A549 (cell line): Measurements from ENCODE around the gene CLTCL1. TPM values are rescaled to one million over a fixed set of nuclear protein-coding genes. Genes with fewer than 3 reads are reported as not detected.
A peak's percentile ranks its signal among the peaks of the same experiment; 100 is the strongest.

ENCODE experiments used
- ATAC-seq, 2 experiments: fragments of 200-7000 bp in 1 of 2; fragments of >200 bp in 1 of 2; cut with Nextera tagmentation in 1 of 2; cut with Tn5 transposase in 1 of 2; 3 replicates each; pipeline versions ENCODE4 v1.8.0 to v1.9.1; 2018 to 2020; ENCODE audit warnings: mild to moderate bottlenecking in 1 of 2, moderate library complexity in 1 of 2
- CTCF ChIA-PET: fragments of 300-600 bp; sonication (Branson Sonifier 250); formaldehyde crosslinking; extraction: SDS; loops from one replicate; lab custom pipeline; 2021; ENCODE audit warnings: antibody characterized with exemption, inconsistent platforms; lab: Yijun Ruan, JAX
- POLR2A ChIA-PET: fragments of 350-600 bp; formaldehyde crosslinking; extraction: SDS; loops from one replicate; lab custom pipeline; 2021; ENCODE audit warnings: antibody characterized with exemption, inconsistent platforms; lab: Yijun Ruan, JAX
- DNase-seq, 2 experiments: peaks; one replicate each; pipeline versions ENCODE4 v3.0.0 to v3.0.0-alpha.2; 2011 to 2016; ENCODE audit warnings: low read depth in 1 of 2, low spot score in 1 of 2
- FAIRE-seq: peaks from 2 replicates; lab custom pipeline; 2011; peaks lifted over from hg19 to GRCh38; lab: Jason Lieb, UNC
- H3K27ac ChIP-seq, 2 experiments: fragments of >200 bp; sonication (Bioruptor Twin); formaldehyde crosslinking; 3 replicates each; pipeline ENCODE4 v1.5.1; 2016 to 2017
- H3K4me1 ChIP-seq: fragments of >200 bp; sonication (Bioruptor Twin); formaldehyde crosslinking; 3 replicates; pipeline ENCODE4 v1.6.1; 2016
- H3K4me2 ChIP-seq: fragments of >200 bp; sonication (Bioruptor Twin); formaldehyde crosslinking; 3 replicates; pipeline ENCODE4 v1.6.1; 2016
- H3K4me3 ChIP-seq: fragments of >200 bp; sonication (Bioruptor Twin); formaldehyde crosslinking; 3 replicates; pipeline ENCODE4 v1.5.1; 2016
- H3K9me3 ChIP-seq: fragments of >200 bp; sonication (Bioruptor Twin); formaldehyde crosslinking; 3 replicates; pipeline ENCODE4 v1.6.1; 2016
- CBX2 ChIP-seq: fragments of 200-600 bp; sonication (generic); IDR thresholded peaks from 2 replicates; pipeline ENCODE4 v1.6.1; 2016; ENCODE audit warnings: low read depth, mild to moderate bottlenecking, borderline replicate concordance
- CEBPB ChIP-seq, 2 experiments: fragments of >200 bp in 1 of 2; sonication (Bioruptor Twin) in 1 of 2; formaldehyde crosslinking in 1 of 2; IDR thresholded peaks; 2 replicates each; pipeline ENCODE4 v1.6.1; 2012 to 2016
- EHF ChIP-seq: fragments of 250-450 bp; sonication (Bioruptor Pico); IDR thresholded peaks from 2 replicates; pipeline ENCODE4 v1.5.0; 2020; ENCODE audit warnings: mild to moderate bottlenecking
- EHMT2 ChIP-seq: fragments of 200-600 bp; sonication (generic); IDR thresholded peaks from 2 replicates; pipeline ENCODE4 v1.6.1; 2016; ENCODE audit warnings: antibody characterized with exemption, low read depth, mild to moderate bottlenecking, moderate library complexity
- EP300 ChIP-seq, 2 experiments: fragments of >200 bp; sonication (Bioruptor Twin); formaldehyde crosslinking; IDR thresholded peaks; 2 replicates in 1 of 2; 3 replicates in 1 of 2; pipeline ENCODE4 v1.6.1; 2016 to 2017
- ESRRA ChIP-seq: fragments of 150-350 bp; IDR thresholded peaks from 2 replicates; pipeline ENCODE4 v1.6.1; 2014; ENCODE audit warnings: mild to moderate bottlenecking, low read length, borderline replicate concordance
- FOSL2 ChIP-seq, 2 experiments: fragments of 450-650 bp in 1 of 2; fragments of >200 bp in 1 of 2; sonication (Bioruptor Twin) in 1 of 2; formaldehyde crosslinking; IDR thresholded peaks; 2 replicates each; pipeline versions ENCODE4 v1.5.0 to v1.6.1; 2016 to 2020; ENCODE audit warnings: mild to moderate bottlenecking in 1 of 2, moderate library complexity in 1 of 2
- FOXS1 ChIP-seq: fragments of 250-450 bp; sonication (Bioruptor Pico); IDR thresholded peaks from 2 replicates; pipeline ENCODE4 v1.5.0; 2020; ENCODE audit warnings: mild to moderate bottlenecking, moderate library complexity
- GATA3 ChIP-seq: IDR thresholded peaks from 2 replicates; pipeline ENCODE4 v1.6.1; 2012; ENCODE audit warnings: borderline replicate concordance
- HEYL ChIP-seq: fragments of 250-450 bp; sonication (Bioruptor Pico); IDR thresholded peaks from 2 replicates; pipeline ENCODE4 v1.8.0; 2021; ENCODE audit warnings: mild to moderate bottlenecking, moderate library complexity
- JUN ChIP-seq, 2 experiments: fragments of >200 bp; sonication (Bioruptor Twin); formaldehyde crosslinking; IDR thresholded peaks; 2 replicates in 1 of 2; 3 replicates in 1 of 2; pipeline ENCODE4 v1.6.1; 2016 to 2017
- JUNB ChIP-seq: fragments of >200 bp; sonication (Bioruptor Twin); formaldehyde crosslinking; IDR thresholded peaks from 2 replicates; pipeline ENCODE4 v1.6.1; 2016
- NPAS2 ChIP-seq: fragments of 250-450 bp; sonication (Bioruptor Pico); IDR thresholded peaks from 2 replicates; pipeline ENCODE4 v1.8.0; 2022; ENCODE audit warnings: mild to moderate bottlenecking, moderate library complexity, borderline replicate concordance
- POLR2AphosphoS2 ChIP-seq: conservative IDR thresholded peaks from 2 replicates; pipeline ENCODE4 v1.6.1; 2012; ENCODE audit warnings: low read length, improper control_type of control experiment, inconsistent platforms
- RAD21 ChIP-seq, 2 experiments: fragments of >200 bp in 1 of 2; sonication (Bioruptor Twin) in 1 of 2; formaldehyde crosslinking in 1 of 2; IDR thresholded peaks in 1 of 2; conservative IDR thresholded peaks in 1 of 2; 2 replicates in 1 of 2; 3 replicates in 1 of 2; pipeline ENCODE4 v1.6.1; 2012 to 2018; ENCODE audit warnings: inconsistent platforms in 1 of 2
- RARB ChIP-seq: fragments of 250-450 bp; sonication (Bioruptor Pico); IDR thresholded peaks from 2 replicates; pipeline ENCODE4 v1.8.0; 2021; ENCODE audit warnings: mild to moderate bottlenecking, moderate library complexity
- RCOR1 ChIP-seq: fragments of 150-350 bp; IDR thresholded peaks from 2 replicates; pipeline ENCODE4 v1.6.1; 2014; ENCODE audit warnings: antibody characterized with exemption, low read length, low read depth
- ZC3H11A ChIP-seq: fragments of 450-650 bp; IDR thresholded peaks from 2 replicates; pipeline ENCODE4 v1.6.1; 2014; ENCODE audit warnings: antibody characterized with exemption, mild to moderate bottlenecking
- ZNF302 ChIP-seq: fragments of 250-450 bp; sonication (Bioruptor Pico); IDR thresholded peaks from 2 replicates; pipeline ENCODE4 v1.9.0; 2021; ENCODE audit warnings: inconsistent platforms, mild to moderate bottlenecking, moderate library complexity
- WGBS: methylation state at CpG from one replicate; pipeline ENCODE4 v1.1.6; 2017; ENCODE audit errors: missing lambda C conversion rate; 5-methylcytosine and 5-hydroxymethylcytosine counted together
- polyA plus RNA-seq, 4 experiments: library from polyadenylated mRNA; depleted of rRNA in 3 of 4; stranded (reverse); fragments of >200 nt; fragmentation: RNase III in 1 of 4; extraction: RNeasy Plus Mini Kit Qiagen cat#74134 plus additional on column Dnase treatment in 1 of 4; gene quantifications; 2 replicates in 3 of 4; 3 replicates in 1 of 4; pipeline ENCODE4 v1.2.3, GENCODE V29; 2011 to 2017
- TF ChIP-seq, protein P1 (sequence below): fragments of 150-350 bp; IDR thresholded peaks from 2 replicates; pipeline ENCODE4 v1.6.1; 2014; ENCODE audit warnings: low read depth, mild to moderate bottlenecking, low read length
- TF ChIP-seq, protein P2 (sequence below): IDR thresholded peaks from 2 replicates; pipeline ENCODE4 v1.6.1; 2012
- TF ChIP-seq, protein P3 (sequence below): fragments of >200 bp; sonication (Bioruptor Twin); formaldehyde crosslinking; IDR thresholded peaks from 3 replicates; pipeline ENCODE4 v1.6.1; 2016
- TF ChIP-seq, protein P4 (sequence below): fragments of 250-450 bp; sonication (Bioruptor Pico); IDR thresholded peaks from 2 replicates; pipeline ENCODE4 v1.5.0; 2020; ENCODE audit warnings: low read depth, mild to moderate bottlenecking, moderate library complexity

CLTCL1 gene
- polyA plus RNA-seq, 2 of the 4 experiments (the other 2 are of a cell fraction) = 8.6 to 10.6 TPM

DNA sequence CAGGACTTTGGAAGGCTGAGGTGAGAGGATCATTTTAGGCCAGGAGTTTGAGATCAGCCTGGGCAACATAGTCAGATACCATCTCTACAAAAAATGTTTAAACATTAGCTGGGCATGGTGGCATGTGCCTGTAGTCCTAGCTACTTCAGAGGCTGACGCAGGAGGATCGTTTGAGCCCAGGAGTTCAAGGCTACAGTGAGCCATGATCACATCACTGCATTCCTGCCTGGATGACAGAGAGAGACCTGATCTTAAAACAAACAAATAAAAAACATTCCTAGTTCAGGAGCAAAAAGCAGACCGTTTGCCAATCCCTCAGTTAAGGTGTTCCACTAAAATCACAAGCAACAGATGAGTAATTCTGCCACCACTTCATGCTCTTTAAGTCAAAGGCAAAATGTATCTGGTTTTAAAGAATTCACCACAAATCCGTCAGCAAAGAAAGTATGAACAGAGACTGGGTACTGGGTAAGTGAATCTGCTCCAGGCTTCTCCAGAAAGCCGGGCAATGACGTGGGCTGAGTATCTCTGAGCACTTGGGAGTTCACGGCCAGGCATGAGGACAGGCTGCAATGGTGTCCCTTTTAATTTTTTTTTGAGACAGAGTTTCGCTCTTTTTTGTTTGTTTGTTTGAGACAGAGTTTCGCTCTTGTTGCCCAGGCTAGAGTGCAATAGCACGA lies 19.5 kb downstream of the CLTCL1 start:
- 35% methylated on average over 10 of the region's 10 CpGs for WGBS
- Histone ChIP-seq H3K4me3 (no peak overlapping the region), H3K4me1 (peaks cover 59% of the 10 kb centered on the region), H3K27ac (peak overlapping the region; percentile 67 to 86), H3K9me3 (peaks cover 6% of the 10 kb centered on the region; the same call in 1 of the 3 replicates), H3K4me2 (peak overlapping the region; percentile 48)
- ChIA-PET CTCF (no interaction called here), POLR2A (interaction anchor here (1.0 to 1.4 kb wide), 2 partner anchors 19 to 160 kb away, joined by 3 read pairs; partner anchors contain the start of genes CLTCL1 and HIRA)
- FAIRE-seq = no peak
- no peak for TF ChIP-seq ZC3H11A
- TF ChIP-seq, protein P1, sequence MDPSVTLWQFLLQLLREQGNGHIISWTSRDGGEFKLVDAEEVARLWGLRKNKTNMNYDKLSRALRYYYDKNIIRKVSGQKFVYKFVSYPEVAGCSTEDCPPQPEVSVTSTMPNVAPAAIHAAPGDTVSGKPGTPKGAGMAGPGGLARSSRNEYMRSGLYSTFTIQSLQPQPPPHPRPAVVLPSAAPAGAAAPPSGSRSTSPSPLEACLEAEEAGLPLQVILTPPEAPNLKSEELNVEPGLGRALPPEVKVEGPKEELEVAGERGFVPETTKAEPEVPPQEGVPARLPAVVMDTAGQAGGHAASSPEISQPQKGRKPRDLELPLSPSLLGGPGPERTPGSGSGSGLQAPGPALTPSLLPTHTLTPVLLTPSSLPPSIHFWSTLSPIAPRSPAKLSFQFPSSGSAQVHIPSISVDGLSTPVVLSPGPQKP = no peak
- TF ChIP-seq FOXS1 (CRISPR knock-in tag) = no peak
- no peak for TF ChIP-seq EHMT2
- 0 out of 2 replicates have a peak, but pooled peaks have one; percentile 47 for TF ChIP-seq RARB (CRISPR knock-in tag)
- TF ChIP-seq JUN (IDR thresholded peaks at IDR 0.05) = no peak; a peak in 1 of 5 replicates
- TF ChIP-seq RAD21 (conservative IDR thresholded peaks at IDR 0.05 in 1 of 2, IDR thresholded peaks at IDR 0.05 in 1 of 2) = peak in 1 of 2 experiments; percentile 10; a peak in 1 of 5 replicates
- TF ChIP-seq CEBPB (IDR thresholded peaks at IDR 0.05) = peak in 1 of 2 experiments; percentile 8; a peak in 1 of 4 replicates
- peak; percentile 48 to 72; a peak in 3 of 5 replicates for TF ChIP-seq EP300 (IDR thresholded peaks at IDR 0.05)
- TF ChIP-seq, protein P2, sequence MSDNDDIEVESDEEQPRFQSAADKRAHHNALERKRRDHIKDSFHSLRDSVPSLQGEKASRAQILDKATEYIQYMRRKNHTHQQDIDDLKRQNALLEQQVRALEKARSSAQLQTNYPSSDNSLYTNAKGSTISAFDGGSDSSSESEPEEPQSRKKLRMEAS = peak; percentile 68
- TF ChIP-seq GATA3 = peak; percentile 94
- peak; percentile 69; the same call in 1 of the 2 replicates for TF ChIP-seq JUNB
- no peak for TF ChIP-seq FOSL2 (IDR thresholded peaks at IDR 0.05)
- peak; percentile 74 for TF ChIP-seq FOSL2 (CRISPR knock-in tag; IDR thresholded peaks at IDR 0.05)
- peak; percentile 87 to 89 for ATAC-seq
- peak; percentile 26 to 90 for DNase-seq

DNA sequence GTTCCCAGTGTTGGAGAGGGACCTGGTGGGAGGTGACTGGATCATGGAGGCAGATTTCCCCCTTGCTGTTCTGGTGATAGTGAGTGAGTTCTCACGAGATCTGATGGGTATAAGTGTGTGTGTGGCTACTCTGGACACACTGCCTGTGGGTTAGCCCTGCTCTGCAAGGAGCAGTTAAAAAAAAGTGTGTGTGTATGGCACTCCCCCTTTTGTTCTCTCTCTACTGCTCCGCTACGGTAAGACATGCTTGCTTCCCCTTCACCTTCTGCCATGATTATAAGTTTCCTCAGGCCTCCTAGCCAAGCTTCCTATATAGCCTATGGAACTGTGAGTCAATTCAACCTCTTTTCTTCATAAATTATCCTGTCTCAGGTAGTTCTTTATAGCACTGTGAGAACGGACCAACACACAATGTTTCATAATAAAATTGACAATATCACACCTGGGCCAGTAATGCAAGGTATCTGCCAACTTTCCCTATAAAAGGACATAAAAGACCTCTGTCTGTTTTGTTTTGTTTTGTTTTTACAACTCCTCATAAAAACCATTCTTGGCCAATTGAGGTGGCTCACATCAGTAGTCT lies 20.2 kb downstream of the CLTCL1 start:
- Histone ChIP-seq H3K4me3 (no peak overlapping the region), H3K4me2 (peak overlapping the region; percentile 48), H3K9me3 (peaks cover 6% of the 10 kb centered on the region; the same call in 1 of the 3 replicates), H3K4me1 (peaks cover 54% of the 10 kb centered on the region), H3K27ac (peak overlapping the region; percentile 67 to 86)
- ATAC-seq (peak in 1 of 2 experiments; percentile 50; a peak in 3 of 6 replicates), FAIRE-seq (no peak), DNase-seq (no peak)
- ChIA-PET POLR2A (interaction anchor here (1.0 to 1.4 kb wide), 2 partner anchors 20 to 160 kb away, joined by 3 read pairs; partner anchors contain the start of genes CLTCL1 and HIRA), CTCF (no interaction called here)
- 66% methylated on average over 4 of the region's 4 CpGs for WGBS
- no peak for TF ChIP-seq RCOR1
- no peak for TF ChIP-seq ZNF302 (CRISPR knock-in tag)
- TF ChIP-seq NPAS2 (CRISPR knock-in tag) = no peak
- TF ChIP-seq POLR2AphosphoS2 = no peak
- no peak for TF ChIP-seq EHF (CRISPR knock-in tag)
- TF ChIP-seq CBX2 = no peak
- TF ChIP-seq, protein P3, sequence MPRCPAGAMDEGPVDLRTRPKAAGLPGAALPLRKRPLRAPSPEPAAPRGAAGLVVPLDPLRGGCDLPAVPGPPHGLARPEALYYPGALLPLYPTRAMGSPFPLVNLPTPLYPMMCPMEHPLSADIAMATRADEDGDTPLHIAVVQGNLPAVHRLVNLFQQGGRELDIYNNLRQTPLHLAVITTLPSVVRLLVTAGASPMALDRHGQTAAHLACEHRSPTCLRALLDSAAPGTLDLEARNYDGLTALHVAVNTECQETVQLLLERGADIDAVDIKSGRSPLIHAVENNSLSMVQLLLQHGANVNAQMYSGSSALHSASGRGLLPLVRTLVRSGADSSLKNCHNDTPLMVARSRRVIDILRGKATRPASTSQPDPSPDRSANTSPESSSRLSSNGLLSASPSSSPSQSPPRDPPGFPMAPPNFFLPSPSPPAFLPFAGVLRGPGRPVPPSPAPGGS = no peak
- TF ChIP-seq, protein P4, sequence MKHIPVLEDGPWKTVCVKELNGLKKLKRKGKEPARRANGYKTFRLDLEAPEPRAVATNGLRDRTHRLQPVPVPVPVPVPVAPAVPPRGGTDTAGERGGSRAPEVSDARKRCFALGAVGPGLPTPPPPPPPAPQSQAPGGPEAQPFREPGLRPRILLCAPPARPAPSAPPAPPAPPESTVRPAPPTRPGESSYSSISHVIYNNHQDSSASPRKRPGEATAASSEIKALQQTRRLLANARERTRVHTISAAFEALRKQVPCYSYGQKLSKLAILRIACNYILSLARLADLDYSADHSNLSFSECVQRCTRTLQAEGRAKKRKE (CRISPR knock-in tag) = no peak
- TF ChIP-seq ESRRA = no peak
- TF ChIP-seq HEYL (CRISPR knock-in tag) = no peak
